ENCODE measurements around the gene PLOD2. TPM values are rescaled to one million over a fixed set of nuclear protein-coding genes. Genes with fewer than 3 reads are reported as not detected.

Gene PLOD2
- total RNA-seq, 1 donor from 2014 or later, result 23.7 TPM

DNA sequence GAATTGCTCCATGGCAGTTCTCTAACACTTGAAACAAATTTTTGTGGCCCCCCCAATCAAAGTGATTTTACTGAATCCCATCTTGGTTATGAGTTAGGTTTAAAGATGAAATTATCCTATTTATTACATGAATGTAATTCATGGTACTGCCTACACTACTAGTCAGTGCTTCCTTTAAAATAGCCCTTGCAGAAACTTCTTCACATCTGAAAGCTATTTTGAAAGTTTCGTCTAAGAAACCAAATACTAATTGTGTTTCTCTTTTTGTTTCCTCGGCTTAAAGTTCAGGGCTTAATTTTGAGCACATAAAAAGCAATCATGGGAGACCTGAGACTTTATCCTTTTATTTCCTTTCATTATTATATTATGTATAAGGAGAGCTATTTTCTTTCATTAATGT lies 72.1 kb downstream of the PLOD2 start:
- no peak for DNase-seq

DNA sequence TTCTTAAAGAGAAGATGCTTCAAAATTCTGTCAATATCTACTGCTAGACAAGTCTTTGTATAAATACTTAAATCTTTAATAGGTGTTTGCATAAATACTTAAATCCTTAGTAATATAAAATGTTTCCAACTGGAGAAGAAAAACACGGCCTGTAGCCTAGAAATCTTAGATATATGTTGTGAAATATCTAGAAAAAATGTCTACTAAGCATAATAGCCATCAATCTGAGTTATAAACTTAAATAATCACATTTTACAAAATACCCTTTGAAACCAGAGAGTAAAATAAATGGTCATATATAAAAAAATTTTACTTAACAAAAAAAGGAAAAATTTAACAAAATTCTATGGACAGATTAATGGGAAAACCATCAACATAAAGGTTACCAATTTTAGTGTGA lies 73.9 kb downstream of the PLOD2 start:
- H3K27me3 ChIP-seq, result no peaks in the 10 kb centered on the region
- no peak overlapping the region for H3K27ac ChIP-seq
- intact Hi-C loops (cut with DNase I), result no loop called here
- TF ChIP-seq, protein P1, sequence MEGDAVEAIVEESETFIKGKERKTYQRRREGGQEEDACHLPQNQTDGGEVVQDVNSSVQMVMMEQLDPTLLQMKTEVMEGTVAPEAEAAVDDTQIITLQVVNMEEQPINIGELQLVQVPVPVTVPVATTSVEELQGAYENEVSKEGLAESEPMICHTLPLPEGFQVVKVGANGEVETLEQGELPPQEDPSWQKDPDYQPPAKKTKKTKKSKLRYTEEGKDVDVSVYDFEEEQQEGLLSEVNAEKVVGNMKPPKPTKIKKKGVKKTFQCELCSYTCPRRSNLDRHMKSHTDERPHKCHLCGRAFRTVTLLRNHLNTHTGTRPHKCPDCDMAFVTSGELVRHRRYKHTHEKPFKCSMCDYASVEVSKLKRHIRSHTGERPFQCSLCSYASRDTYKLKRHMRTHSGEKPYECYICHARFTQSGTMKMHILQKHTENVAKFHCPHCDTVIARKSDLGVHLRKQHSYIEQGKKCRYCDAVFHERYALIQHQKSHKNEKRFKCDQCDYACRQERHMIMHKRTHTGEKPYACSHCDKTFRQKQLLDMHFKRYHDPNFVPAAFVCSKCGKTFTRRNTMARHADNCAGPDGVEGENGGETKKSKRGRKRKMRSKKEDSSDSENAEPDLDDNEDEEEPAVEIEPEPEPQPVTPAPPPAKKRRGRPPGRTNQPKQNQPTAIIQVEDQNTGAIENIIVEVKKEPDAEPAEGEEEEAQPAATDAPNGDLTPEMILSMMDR (IDR thresholded peaks at IDR 0.05), result no peak
- no peak overlapping the region for H3K4me3 ChIP-seq
- H3K4me1 ChIP-seq, result no peaks in the 10 kb centered on the region
- ATAC-seq, result no peak
- H3K9me3 ChIP-seq, result no peaks in the 10 kb centered on the region
- no peak for DNase-seq
- H3K36me3 ChIP-seq, result no peaks in the 10 kb centered on the region

More for the DNA sequence above, 72.1 kb downstream of the PLOD2 start:
- intact Hi-C loops (cut with DNase I), result no loop called here
- Histone ChIP-seq H3K27ac (no peak overlapping the region), H3K9me3 (no peaks in the 10 kb centered on the region), H3K27me3 (no peaks in the 10 kb centered on the region), H3K4me3 (no peak overlapping the region), H3K4me1 (no peaks in the 10 kb centered on the region), H3K36me3 (no peaks in the 10 kb centered on the region)
- TF ChIP-seq, protein P1 (IDR thresholded peaks at IDR 0.05), result no peak
- no peak for ATAC-seq

DNA sequence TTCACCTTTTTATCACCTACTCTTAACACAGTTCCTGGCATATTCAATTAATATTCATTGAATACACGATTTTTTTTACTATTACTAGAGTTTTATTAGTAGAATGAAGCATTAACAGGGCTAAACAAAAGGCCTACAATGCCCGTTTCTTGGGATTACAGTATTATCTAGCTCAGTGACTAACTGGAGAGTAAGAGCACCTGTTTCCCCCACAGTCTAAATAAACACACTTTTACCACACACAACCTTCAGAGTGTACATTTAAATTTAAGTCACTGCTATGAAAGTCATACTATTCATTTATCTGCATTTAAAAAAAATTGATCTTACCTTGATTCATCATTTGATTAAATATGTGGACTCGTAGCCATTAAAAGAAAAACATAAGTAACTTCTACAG lies 74.8 kb downstream of the PLOD2 start:
- H3K4me3 ChIP-seq, result no peak overlapping the region
- H3K27ac ChIP-seq, result no peak overlapping the region
- no peaks in the 10 kb centered on the region for H3K27me3 ChIP-seq
- no peaks in the 10 kb centered on the region for H3K36me3 ChIP-seq
- H3K4me1 ChIP-seq, result no peaks in the 10 kb centered on the region
- no peaks in the 10 kb centered on the region for H3K9me3 ChIP-seq
- DNase-seq (no peak), ATAC-seq (no peak)
- TF ChIP-seq, protein P1 (IDR thresholded peaks at IDR 0.05), result no peak
- intact Hi-C loops (cut with DNase I), result no loop called here

DNA sequence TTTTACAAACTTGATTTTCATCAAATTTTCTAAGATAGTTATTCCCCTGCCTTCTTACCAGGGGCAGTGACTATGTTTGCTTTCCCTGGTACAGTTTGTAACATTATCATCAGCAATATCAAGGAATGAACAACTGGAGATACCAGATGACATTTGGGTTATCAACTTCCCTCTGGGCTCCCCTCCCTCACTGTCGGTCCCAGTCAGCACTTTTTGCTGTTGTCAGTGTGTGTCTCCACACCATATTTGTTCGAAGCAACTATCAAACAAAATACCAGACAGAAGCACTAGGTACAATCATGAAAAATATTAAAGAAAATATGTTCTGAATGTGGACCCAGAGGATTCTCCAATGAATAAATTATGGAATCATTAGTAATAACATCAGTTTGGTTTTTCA lies 75.3 kb downstream of the PLOD2 start:
- Histone ChIP-seq H3K27me3 (no peaks in the 10 kb centered on the region), H3K27ac (no peak overlapping the region), H3K36me3 (no peaks in the 10 kb centered on the region), H3K4me1 (no peaks in the 10 kb centered on the region), H3K9me3 (no peaks in the 10 kb centered on the region), H3K4me3 (no peak overlapping the region)
- intact Hi-C loops (cut with DNase I), result no loop called here
- ATAC-seq (no peak), DNase-seq (no peak)
- TF ChIP-seq, protein P1 (IDR thresholded peaks at IDR 0.05), result no peak

DNA sequence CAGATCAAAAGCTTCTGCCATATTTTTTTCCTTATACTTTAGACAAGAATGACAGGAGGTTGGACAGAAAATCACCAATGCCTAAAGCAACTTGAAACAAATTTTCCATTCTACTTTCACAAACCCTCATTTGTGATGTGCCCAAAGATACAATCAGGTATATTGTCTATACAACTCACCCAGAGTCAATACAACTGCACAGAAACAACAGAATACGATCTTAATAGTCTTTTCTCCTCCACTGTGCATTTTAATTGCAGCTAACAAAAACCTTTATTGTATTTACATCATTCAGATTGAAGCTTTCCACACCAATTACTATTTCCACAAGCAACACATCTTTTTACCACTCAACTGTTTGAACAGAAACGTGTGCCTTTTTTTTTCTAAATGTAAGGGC lies 80.4 kb downstream of the PLOD2 start:
- TF ChIP-seq, protein P1 (IDR thresholded peaks at IDR 0.05), result no peak
- Histone ChIP-seq H3K36me3 (no peaks in the 10 kb centered on the region), H3K27ac (no peak overlapping the region), H3K9me3 (no peaks in the 10 kb centered on the region), H3K4me1 (no peaks in the 10 kb centered on the region), H3K27me3 (no peaks in the 10 kb centered on the region), H3K4me3 (no peak overlapping the region)
- intact Hi-C loops (cut with DNase I), result no loop called here
- ATAC-seq, result no peak
- DNase-seq, result no peak

DNA sequence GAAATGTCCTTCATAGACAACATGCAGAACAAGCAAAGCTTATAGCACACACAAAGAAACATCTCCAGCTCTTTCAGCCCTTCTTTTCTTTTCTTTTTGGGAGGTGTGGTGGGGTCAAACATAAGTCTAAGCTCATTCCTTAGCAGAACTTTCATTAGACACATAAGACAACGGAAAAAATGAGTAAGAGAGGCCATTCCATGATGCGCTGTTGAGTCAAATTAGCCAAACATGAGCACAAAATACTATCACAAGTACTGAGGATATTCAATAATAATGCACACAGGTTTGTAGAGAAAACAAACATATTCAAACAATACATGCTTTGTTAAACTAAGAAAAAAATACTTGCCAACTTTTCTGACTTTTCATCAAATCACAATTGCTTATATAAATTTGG lies 83.0 kb downstream of the PLOD2 start:
- H3K36me3 ChIP-seq, result no peaks in the 10 kb centered on the region
- ATAC-seq, result no peak
- no peak overlapping the region for H3K4me3 ChIP-seq
- no peak for DNase-seq
- no peaks in the 10 kb centered on the region for H3K9me3 ChIP-seq
- no peaks in the 10 kb centered on the region for H3K4me1 ChIP-seq
- TF ChIP-seq, protein P1 (IDR thresholded peaks at IDR 0.05), result no peak
- H3K27ac ChIP-seq, result no peak overlapping the region
- intact Hi-C loops (cut with DNase I), result no loop called here
- H3K27me3 ChIP-seq, result no peaks in the 10 kb centered on the region

All from upper lobe of right lung (tissue), 1 donor.